HG03520 (cell line): ENCODE results near the gene INSL4.

Source experiments
- ATAC-seq: cut with Tn5 transposase; IDR thresholded peaks from one replicate; pipeline ENCODE4 v1.9.1; 2021; ENCODE audit warnings: mild to moderate bottlenecking, moderate library complexity; ENCODE audit not compliant: unreplicated experiment

INSL4 gene

DNA sequence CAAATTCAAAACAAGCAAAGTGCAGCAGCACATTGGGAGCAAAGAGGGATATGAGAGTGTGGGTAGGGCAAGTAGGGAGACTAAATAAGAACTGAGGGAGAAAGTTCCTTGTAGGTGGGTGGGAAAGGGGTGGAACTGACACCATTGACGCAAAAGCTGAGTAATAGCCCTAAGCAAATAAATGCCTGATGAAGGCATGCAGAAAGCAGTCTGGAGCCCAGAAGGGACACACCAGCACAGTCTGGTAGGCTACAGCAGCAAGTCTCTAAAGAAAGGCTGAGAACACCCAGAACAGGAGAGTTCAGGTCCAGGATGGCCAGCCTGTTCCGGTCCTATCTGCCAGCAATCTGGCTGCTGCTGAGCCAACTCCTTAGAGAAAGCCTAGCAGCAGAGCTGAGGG lies at the start of gene INSL4:
INSL4 (plus strand) TSS at position 208 of the 400 bp plus-strand sequence; CDS start at position 313, 105 bp downstream.
- no peak for ATAC-seq

DNA sequence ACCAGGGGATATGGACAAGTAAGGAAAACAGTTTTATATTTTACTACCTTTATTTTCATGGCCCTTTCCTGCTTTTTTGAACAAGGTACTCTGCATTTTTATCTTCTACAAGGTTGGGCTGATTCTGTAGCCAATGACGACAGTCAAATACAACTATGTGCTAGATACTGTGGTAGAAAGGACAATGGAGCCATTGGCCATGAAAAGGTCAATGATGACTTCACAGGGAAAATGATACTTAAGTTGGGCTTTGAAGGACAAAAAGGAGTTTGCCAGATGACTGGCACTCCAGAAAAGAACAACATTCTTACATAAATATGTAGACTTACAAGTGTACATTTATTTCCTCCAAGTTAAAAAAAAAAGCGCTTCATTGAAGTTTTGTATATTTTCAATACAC lies 46.4 kb upstream of the INSL4 start:
- ATAC-seq = no peak

DNA sequence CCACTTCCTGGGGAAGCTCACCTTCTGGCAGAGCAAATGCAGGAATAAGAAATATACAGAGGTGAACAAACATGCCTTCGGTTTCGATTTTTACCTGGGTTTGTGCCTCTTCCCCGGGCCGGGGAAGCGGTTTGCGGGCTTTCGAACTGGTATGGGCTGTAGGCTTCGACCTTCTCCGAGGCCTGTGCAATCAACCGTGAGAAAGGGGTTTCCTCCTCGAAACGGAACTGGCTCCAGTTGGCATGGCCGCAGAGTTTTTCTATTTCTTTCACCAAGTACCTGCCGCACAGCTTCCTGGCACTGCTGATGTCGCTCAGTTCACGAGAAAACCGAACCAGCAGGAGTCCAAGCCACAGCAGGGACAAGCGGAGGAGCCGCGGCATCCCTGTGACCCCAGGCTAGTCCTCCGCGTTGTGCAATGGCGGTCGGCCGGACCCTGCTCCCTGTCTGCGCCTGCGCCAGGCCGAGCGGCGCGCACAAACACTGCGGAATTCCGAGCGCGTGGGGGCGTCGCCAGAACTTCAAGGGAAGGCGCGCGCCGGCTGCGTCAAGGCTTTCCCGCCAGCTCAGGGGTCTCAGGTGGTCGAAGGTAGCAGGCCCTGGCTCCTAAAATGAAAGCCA lies 45.9 kb upstream of the INSL4 start, which contains the start of gene INSL6:
INSL6 (minus strand) TSS at position 420 of the 621 bp plus-strand sequence; CDS start at position 383, 37 bp downstream.
- no peak for ATAC-seq

DNA sequence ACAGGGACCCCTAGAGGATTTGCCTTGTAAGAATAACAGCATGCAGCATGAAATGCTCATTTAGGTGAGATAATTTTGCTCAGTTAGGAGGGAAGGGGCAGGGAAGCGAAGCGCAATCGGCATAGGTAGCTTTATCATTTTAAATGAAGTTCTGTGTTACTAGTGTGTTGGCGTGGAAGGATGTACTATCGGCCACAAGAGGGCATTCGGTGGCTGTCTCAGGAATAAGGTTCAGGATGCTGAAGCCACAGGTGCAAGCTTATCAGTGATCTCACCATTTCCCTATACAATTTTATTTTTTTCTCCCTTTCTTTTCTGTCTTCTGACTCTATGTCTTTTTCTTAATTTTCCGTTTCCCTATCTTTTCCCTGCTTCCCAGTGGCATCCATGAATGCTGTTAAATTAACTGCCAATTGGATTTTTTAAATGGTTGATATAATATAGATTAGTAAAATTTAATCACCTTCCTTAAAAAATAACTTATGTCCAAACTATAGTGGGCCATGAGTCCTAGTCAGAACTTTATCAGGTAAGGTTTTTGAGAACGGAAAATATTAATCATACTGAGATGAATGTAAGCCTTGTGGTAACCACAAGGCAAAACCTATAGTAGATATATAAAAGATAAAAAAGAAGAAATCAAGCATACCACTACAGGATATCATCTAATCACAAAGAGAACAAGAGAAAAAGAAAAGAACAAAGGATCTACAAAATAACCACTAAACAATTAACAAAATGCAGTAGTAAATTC lies 44.6 kb upstream of the INSL4 start:
- peak; percentile 43 for ATAC-seq

DNA sequence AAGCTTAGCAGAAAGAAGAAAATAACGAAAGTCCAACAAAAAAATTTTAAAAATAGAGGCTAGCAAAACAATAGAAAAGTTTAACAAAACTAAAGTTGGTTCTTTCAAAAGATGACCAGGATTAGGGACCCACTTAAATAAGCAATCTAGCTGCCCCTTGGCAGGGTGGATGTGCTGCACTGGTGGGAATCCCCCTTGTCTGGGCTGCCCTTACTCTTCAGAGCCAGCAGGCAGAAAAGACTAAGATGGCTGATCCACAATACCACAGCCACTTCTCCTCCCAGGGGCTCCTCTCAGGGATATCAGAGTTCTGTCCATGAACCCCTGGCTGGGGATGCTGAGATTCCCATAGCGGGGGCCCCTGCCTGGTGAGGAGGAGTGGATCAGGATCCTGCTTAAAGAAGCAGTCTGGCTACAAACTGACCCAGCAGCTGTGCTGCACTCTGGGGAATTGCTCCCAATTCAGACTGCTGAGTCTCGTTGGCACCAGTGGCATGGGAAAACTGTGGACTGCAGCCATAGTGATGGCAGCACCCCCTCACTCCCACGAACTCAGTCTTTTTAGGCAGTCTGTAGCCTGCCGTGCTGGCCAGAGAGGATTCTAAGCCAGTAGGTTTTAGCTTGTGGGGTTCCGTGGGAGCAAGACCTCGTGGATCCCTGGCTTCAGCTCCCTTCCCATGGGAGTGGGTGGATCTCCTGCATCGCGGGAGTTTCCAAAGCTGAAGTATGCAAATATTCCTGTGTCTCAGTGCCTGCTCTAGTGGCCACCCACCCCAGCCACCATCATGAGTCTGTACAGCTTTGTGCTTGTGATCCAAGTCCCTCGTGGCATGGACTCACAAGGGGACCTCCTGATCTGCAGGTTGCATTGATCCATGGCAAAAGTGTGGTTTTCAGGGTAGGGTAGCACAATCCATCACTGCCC lies 42.9 kb upstream of the INSL4 start:
- ATAC-seq = no peak

DNA sequence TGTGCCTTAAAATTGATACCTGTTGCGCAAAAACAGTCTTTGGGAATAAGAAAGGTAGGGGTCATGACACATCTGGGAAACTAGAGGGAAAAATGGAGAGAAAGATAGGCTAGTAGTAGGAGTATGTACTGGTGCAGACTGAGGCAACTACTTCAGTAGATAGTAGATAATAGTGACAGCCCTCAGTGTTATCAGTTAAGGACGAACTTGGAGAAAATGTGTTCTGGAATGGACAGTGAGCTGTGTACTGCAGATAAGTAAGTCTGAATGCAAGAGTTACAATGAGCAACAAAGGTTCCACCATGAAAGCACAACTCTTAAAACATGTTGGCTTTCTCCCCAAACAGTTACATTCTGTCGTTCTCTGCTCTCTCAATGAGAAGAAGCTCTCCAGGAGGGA lies 39.2 kb upstream of the INSL4 start:
- ATAC-seq = no peak

DNA sequence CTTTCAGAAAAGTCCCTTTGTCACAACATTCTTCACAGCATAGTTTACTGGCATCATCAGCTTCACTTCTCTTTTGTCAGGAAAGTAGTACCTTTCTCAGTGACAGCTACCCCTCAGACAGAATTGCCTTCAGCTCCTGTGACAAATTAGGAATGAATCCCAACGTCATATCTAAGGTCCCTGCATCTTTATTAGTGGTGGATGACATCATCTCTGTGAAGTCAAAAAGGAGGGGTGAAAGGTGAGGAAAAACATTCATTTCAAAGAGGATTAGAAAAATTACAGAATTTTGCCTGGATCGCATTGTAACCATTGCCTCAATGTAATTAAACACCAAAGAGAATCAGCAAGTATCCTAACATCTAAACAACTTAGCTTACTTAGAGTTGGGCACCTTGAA lies 37.9 kb upstream of the INSL4 start:
- ATAC-seq = no peak

DNA sequence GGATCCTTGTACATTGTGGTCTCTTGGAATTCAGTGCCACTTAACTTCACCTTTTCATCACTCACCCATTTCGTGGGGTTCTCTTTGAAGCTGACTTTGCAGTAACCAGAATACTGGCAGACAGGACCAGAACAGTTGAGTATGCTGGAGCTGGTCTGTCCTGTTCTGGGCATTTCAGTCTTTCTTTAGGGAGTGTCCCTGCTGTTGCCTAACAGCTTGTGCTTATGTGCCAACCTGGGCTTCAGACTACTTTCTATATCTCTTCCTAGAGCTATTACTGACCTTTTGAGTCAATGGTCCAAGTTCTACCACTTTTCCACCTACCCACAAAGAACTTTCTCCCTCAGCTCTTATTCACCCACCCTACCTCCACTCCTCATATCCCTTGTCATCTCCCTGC lies 35.8 kb upstream of the INSL4 start:
- ATAC-seq = no peak

DNA sequence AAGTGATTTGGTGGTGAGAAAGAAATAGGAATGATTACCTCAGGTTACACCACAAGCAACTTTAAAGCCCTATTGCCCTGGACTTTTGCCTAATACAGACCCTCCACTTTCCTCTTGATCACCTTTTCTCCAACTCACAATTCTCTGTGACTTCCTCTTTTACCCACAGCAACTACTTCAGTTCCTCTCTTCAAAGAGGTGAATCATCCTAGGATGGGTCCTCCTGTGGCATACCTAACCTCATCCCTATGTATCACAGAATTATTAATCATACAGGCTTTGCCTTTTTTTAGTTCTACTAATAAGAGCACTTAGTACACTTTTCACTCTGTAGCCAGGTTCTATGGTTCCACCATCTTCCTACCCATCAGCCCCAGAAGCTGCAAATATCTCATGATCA lies 26.1 kb upstream of the INSL4 start:
- ATAC-seq = no peak

DNA sequence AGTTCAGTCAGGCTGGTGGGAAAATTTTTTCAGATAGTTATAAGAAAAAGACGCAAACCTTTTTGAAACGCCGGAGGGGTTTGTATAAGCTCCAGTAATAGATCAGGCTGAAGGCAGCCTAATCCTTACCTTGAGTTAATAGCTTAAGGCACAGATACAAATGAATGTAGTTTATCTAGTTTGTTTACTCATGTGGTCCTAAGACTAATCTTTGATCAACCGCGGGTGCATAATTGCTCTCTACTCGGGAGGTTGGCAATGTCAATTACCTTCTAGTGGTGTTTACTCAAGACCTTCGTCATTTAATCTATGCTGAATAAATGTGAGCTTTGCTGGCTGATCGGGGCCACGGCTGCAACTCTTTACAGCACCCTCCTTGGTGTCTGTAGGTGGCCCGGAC lies 665 bp upstream of the INSL4 start:
- ATAC-seq = no peak

DNA sequence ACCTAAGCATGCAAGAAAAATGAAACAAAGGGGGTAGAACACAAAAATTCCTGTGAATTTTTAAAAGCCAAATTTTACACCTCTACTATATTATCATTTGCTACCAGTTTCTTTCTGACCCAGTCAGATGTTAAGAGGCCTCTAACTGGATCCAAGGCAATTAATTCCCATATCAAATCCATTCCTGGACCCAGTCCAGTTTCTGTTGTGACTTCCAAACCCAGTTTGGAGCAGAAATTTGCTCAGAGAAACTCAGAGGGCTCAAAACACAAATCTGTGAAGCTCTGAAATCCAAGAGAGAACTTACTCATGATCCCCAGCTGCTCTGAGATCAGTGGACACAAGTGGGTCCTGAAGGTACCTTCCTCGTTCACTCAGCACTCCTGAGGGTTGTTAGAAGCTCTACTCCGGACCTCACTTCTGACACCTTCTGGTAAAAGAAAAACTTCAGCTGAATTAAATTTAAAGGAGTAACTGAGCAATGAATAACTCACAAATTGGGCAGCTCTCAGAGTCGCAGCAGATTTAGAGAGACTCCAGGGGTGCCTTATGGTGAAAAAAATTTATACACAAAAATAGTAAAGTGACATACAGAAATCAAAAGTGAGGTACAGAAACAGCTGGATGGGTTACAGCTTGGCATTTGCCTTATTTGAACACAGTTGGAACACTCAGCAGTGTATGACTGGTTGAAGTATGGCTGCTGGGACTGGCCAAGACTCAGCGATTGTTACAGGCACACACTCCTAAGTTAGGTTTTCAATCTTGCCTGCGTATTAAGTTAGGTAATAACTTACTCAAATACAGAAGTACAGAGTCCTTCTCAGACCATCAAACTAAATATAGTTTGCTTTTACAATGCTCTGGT lies 32.4 kb downstream of the INSL4 start:
- no peak for ATAC-seq

DNA sequence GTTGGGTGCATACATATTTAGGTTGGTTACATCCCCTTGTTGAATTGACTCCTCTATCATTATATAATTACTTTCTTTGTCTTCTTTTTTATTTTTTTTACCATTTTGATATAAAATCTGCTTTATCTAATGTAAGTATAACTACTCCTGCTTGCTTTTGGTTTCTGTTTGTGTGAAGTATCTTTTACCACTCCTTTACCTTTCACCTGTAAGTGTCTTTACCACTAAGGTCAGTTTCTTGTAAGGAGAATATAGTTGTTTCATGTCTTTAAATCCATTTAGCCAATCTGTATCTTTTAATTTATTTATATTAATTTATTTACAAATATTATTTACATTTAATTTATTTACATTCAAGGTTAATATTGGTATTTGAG lies 33.0 kb downstream of the INSL4 start:
- no peak for ATAC-seq

DNA sequence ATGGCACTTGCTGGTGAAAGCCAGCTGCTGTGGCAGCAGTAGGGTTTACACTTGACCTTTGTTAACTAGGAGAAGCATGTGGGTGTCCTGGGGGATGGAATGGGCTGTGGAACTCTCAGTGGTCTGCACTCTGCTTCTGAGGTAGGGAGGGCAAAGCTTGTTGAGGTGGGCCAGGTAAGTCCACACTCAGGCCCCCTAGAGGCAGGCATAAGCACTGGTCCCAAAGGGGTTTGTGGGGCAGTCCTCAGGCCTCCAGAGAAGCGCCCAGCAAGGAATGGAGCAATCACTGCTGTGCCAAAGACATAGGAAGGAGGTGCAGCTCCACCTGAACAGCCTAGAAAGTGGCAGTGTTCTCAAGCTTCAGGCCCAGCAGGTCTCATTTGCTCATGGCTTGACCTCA lies 34.7 kb downstream of the INSL4 start:
- no peak for ATAC-seq

DNA sequence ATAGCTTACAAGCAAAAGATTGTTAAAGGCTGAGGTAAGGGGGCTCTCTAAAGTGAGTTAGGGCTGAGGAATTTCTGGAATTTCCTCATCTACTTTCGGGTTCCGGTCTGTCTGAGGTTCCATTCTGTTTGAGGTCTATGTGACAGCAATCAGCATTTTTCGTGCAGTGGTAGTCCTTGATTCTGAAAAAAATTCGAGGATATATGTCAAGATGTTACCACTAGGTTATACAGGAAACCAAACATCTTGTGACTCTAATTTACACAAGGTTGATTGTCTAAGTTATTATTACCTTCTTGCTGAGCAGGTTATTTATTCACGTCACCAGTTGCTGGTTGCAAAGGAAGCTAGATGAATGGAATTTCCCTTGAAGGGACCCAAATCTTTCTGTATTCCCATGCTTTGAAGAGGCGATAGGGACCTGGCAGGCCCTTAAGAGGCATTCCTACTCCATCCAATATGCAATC lies 38.1 kb downstream of the INSL4 start:
- ATAC-seq = no peak

DNA sequence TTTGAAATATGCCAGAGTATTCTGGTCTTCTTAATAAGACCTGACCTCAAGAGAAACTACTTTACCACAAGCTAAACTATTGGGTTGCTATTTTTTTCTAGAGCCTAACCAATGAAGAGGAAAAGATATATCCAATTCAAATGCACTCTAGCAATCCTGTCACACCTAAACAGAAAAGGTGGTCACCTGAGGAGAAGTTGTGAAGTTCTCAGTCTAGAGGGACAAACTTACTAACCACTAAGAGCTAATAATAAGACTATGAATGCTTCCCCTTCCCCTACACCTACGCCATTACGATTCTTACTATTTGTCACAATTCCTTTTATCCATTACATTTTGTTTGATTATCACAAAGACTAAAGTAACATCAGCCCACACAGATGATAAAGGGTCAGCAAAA lies 43.6 kb downstream of the INSL4 start:
- ATAC-seq = peak; percentile 46

DNA sequence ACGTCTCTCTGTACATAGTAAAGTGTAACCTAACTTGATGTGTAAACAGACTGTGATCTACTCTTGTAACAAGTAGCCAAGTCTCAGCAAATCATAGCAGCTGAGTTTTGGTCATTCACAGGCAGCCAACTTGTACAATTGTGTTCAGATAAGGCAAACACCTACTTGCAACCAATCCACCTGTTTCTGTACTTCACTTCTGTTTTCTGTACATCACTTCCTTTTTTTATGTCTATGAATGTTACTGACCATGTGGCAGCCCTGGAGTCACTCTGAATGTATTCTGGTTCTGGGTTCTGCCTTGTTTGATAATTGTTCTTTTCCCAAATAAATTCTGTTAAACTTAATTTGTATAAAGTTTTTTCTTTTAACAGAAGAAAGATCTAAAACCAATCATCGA lies 47.3 kb downstream of the INSL4 start:
- no peak for ATAC-seq
